Adrenal gland (tissue), 12 donors: ENCODE measurements around the gene PRDM15. TPM values are rescaled to one million over a fixed set of nuclear protein-coding genes. Genes with fewer than 3 reads are reported as not detected.
A peak's percentile ranks its signal among the peaks of the same experiment; 100 is the strongest.

ENCODE experiments used
- DNase-seq, 7 donors: peaks; one replicate each; pipeline ENCODE4 v3.0.0-alpha.2; 2019 to 2020
- H3K27ac ChIP-seq, 5 donors: fragments of 200-600 bp; sonication (generic) in 4 of 5; 1 replicate in 3 of 5; 2 replicates in 2 of 5; pipeline versions ENCODE4 v1.5.1 to v1.8.0; 2016 to 2020; ENCODE audit warnings: mild to moderate bottlenecking in 1 of 5
- H3K27me3 ChIP-seq: fragments of 200-600 bp; 2 replicates; pipeline ENCODE4 v1.8.0; 2021
- H3K36me3 ChIP-seq, 2 donors: fragments of 200-600 bp; replicated peaks in 1 of 2; 1 replicate in 1 of 2; 2 replicates in 1 of 2; pipeline versions ENCODE4 v1.5.1 to v1.8.0; 2018 to 2022
- H3K4me1 ChIP-seq, 2 donors: fragments of 200-600 bp; replicated peaks in 1 of 2; 1 replicate in 1 of 2; 2 replicates in 1 of 2; pipeline versions ENCODE4 v1.5.1 to v1.8.0; 2018 to 2021
- H3K4me3 ChIP-seq, 4 donors: fragments of 200-600 bp; sonication (generic) in 3 of 4; one replicate each; pipeline ENCODE4 v1.5.1; 2016 to 2018
- H3K9me3 ChIP-seq, 3 donors: fragments of 200-600 bp; sonication (generic) in 1 of 3; replicated peaks in 1 of 3; 1 replicate in 2 of 3; 2 replicates in 1 of 3; pipeline versions ENCODE4 v1.5.1 to v1.8.0; 2016 to 2021
- CTCF ChIP-seq, 6 experiments: fragments of 450-650 bp in 4 of 6; fragments of 200-600 bp in 2 of 6; sonication (generic) in 1 of 6; IDR thresholded peaks; 1 replicate in 5 of 6; 2 replicates in 1 of 6; pipeline versions ENCODE4 v1.5.1 to v1.8.0; 2016 to 2021; ENCODE audit warnings: antibody characterized with exemption in 6 of 6, mild to moderate bottlenecking in 2 of 6, moderate library complexity in 1 of 6
- POLR2A ChIP-seq, 2 donors: fragments of 450-650 bp; IDR thresholded peaks; one replicate each; pipeline ENCODE4 v1.6.1; 2017; ENCODE audit warnings: antibody characterized with exemption in 2 of 2, mild to moderate bottlenecking in 2 of 2, moderate library complexity in 1 of 2
- WGBS, 4 donors: extraction: QIAGEN DNeasy Blood & Tissue Kit in 2 of 4; methylation state at CpG; one replicate each; pipeline versions ENCODE4 v1.1.5 to v1.1.7; 2013 to 2017; 5-methylcytosine and 5-hydroxymethylcytosine counted together
- intact Hi-C, 2 donors: fragments of 100-400 bp; cut with DNase I; formaldehyde crosslinking; loops; one replicate each; pipeline versions ENCODE4 v1.14.1 to v1.15.0; 2022 to 2023
- polyA plus RNA-seq, 3 donors: library from polyadenylated mRNA; stranded (reverse); fragments of 200-250 nt in 2 of 3; fragments of 350-450 nt in 1 of 3; fragmentation: Illumina TruSeq in 1 of 3; extraction: RNeasy Lipid Tissue Mini Kit (QIAGEN cat#74804) in 1 of 3; gene quantifications; one replicate each; pipeline ENCODE4 v1.2.3, GENCODE V29; 2013 to 2014
- total RNA-seq, 9 donors: library from RNA; depleted of rRNA in 4 of 9; stranded (reverse); fragments of >200 nt in 4 of 9; fragments of 120-200 nt in 1 of 9; fragmentation: NEBNext Ultra II Directional in 1 of 9; extraction: Animal tissue kit (Norgen Biotek cat#: 25700) in 1 of 9; gene quantifications; one replicate each; pipeline versions ENCODE4 v1.1.0 to v1.2.4, GENCODE V29; 2013 to 2023
- donor health status: healthy with polysubstance abuse.
- donor health status: Bipolar disorder and iron deficiency.
- donor health status: DM: yes; HTN: yes; CAD: no.
- donor health status: DM: no; HTN: no; CAD: no.
- donor health status: DM: no; HTN: no; CAD: no.
- donor health status: DM: yes; HTN: yes; CAD: no.

PRDM15 gene
- total and polyA plus RNA-seq, 12 donors = 2.9 to 6.7 (median 4.0) TPM

DNA sequence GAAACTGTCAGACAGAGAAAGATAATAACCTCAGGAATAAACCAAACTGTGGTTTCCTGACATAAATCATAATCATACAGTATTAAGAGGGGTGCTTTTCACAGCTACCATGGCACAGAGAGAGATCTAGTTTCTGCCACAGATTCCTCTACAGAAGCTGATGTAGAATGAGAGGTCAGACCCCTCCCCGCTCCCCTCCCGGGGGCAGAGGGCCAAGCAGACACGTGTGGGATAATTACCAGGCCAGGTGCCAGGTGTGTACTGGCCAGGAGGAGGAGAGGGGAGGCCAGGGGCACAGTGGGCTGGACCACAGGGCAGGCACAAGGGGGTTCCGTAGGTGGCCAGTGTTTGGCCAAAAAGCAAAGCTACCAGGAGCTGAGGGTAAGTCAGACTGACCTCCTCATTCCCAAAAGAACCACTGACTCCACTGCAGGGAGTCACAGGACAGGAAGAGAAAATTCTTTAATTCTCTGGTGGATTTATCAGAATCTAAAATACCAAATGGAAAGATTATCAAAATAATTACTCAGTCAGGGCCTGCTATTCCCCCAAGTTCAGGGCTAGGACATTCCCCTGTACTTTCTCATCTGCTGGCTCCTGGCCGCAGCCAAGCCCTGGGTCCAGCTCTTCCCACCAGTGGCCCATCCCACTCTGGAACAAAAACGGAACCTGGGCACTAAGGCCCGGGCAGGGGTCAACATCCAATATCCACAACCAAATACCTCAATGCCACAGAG is 44.7 kb upstream of the PRDM15 start:
- H3K36me3 ChIP-seq = peaks cover 0 to 17% of the 10 kb centered on the region in 2 donors
- H3K4me1 ChIP-seq = peaks cover 70 to 87% of the 10 kb centered on the region in 2 donors
- TF ChIP-seq CTCF (IDR thresholded peaks at IDR 0.05) = no peak
- peak in 1 of 2 donors; percentile 61 for TF ChIP-seq POLR2A (IDR thresholded peaks at IDR 0.05)
- peak overlapping the region in 1 of 4 donors; percentile 19 for H3K4me3 ChIP-seq
- no peaks in the 10 kb centered on the region for H3K9me3 ChIP-seq
- no peaks in the 10 kb centered on the region for H3K27me3 ChIP-seq
- intact Hi-C loops = no loop called here
- 16 to 24% (median 23%) methylated on average over 7 of the region's 7 CpGs for WGBS, 4 donors
- peak in 6 of 7 donors; percentile 65 to 75 (median 69) for DNase-seq
- H3K27ac ChIP-seq = peak overlapping the region; percentile 85 to 98 (median 93)

- peaks cover 70 to 82% of the 10 kb centered on the region in 2 donors for H3K4me1 ChIP-seq
- H3K4me3 ChIP-seq = peak overlapping the region in 1 of 4 donors; percentile 11
- H3K27me3 ChIP-seq = no peaks in the 10 kb centered on the region
- 40 to 47% (median 43%) methylated on average over 8 of the region's 8 CpGs for WGBS, 4 donors
- TF ChIP-seq CTCF (IDR thresholded peaks at IDR 0.05) = no peak
- TF ChIP-seq POLR2A (IDR thresholded peaks at IDR 0.05) = no peak
- peak overlapping the region; percentile 85 to 98 (median 93) for H3K27ac ChIP-seq
- peak in 1 of 7 donors; percentile 15 for DNase-seq
- peaks cover 0 to 24% of the 10 kb centered on the region in 2 donors for H3K36me3 ChIP-seq
- no peaks in the 10 kb centered on the region for H3K9me3 ChIP-seq
- intact Hi-C loops = no loop called here
These were observed 44.0 kb upstream of the PRDM15 start for GRCh38 chr21:41923186-41923585.

- TF ChIP-seq POLR2A (IDR thresholded peaks at IDR 0.05) = peak in 1 of 2 donors; percentile 22
- no peak for TF ChIP-seq CTCF (IDR thresholded peaks at IDR 0.05)
- Histone ChIP-seq H3K4me1 (peaks cover 52 to 60% of the 10 kb centered on the region in 2 donors), H3K4me3 (no peak overlapping the region), H3K27ac (peak overlapping the region in 4 of 5 donors; percentile 84 to 93 (median 89)), H3K9me3 (no peaks in the 10 kb centered on the region), H3K36me3 (peaks cover 0 to 43% of the 10 kb centered on the region in 2 donors), H3K27me3 (no peaks in the 10 kb centered on the region)
- DNase-seq = peak in 5 of 7 donors; percentile 32 to 73 (median 55)
- whole genome bisulfite sequencing, 4 donors = 17 to 46% (median 27%) methylated on average over 7 of the region's 7 CpGs
- intact Hi-C loops = no loop called here
These were observed 41.9 kb upstream of the PRDM15 start for GRCh38 chr21:41921021-41921420.

GRCh38 chr21:41920476-41920875 is 41.3 kb upstream of the PRDM15 start:
- peaks cover 47 to 54% of the 10 kb centered on the region in 2 donors for H3K4me1 ChIP-seq
- no peaks in the 10 kb centered on the region for H3K27me3 ChIP-seq
- H3K36me3 ChIP-seq = peaks cover 0 to 49% of the 10 kb centered on the region in 2 donors
- 73 to 87% (median 84%) methylated on average over 5 of the region's 5 CpGs for WGBS, 4 donors
- peak in 1 of 7 donors; percentile 18 for DNase-seq
- H3K27ac ChIP-seq = peak overlapping the region in 4 of 5 donors; percentile 84 to 93 (median 89)
- H3K4me3 ChIP-seq = no peak overlapping the region
- no peaks in the 10 kb centered on the region for H3K9me3 ChIP-seq
- TF ChIP-seq POLR2A (IDR thresholded peaks at IDR 0.05) (no peak), CTCF (IDR thresholded peaks at IDR 0.05) (no peak)
- intact Hi-C loops = no loop called here
